Mucosa of stomach (tissue), 1 donor: Measurements from ENCODE around the gene RFTN1.

ENCODE experiments used
- H3K27me3 ChIP-seq: one replicate; pipeline ENCODE4 v1.7.0; 2013; ENCODE audit warnings: mild to moderate bottlenecking, low read length; ENCODE audit not compliant: control insufficient read depth, insufficient read depth
- H3K36me3 ChIP-seq: one replicate; pipeline ENCODE4 v1.7.0; 2013; ENCODE audit warnings: low read length; ENCODE audit not compliant: control insufficient read depth, insufficient read depth
- H3K4me1 ChIP-seq: one replicate; pipeline ENCODE4 v1.7.0; 2013; ENCODE audit warnings: mild to moderate bottlenecking, low read length; ENCODE audit not compliant: control insufficient read depth, insufficient read depth
- H3K4me3 ChIP-seq: one replicate; pipeline ENCODE4 v1.7.0; 2013; ENCODE audit warnings: low read length
- H3K9ac ChIP-seq: one replicate; pipeline ENCODE4 v1.7.0; 2013; ENCODE audit warnings: mild to moderate bottlenecking, low read length, moderate library complexity
- H3K9me3 ChIP-seq: one replicate; pipeline ENCODE4 v1.7.0; 2013; ENCODE audit warnings: mild to moderate bottlenecking, low read length, moderate library complexity; ENCODE audit not compliant: control insufficient read depth
- donor health status: Pancreatic carcinoma.

RFTN1 gene

DNA sequence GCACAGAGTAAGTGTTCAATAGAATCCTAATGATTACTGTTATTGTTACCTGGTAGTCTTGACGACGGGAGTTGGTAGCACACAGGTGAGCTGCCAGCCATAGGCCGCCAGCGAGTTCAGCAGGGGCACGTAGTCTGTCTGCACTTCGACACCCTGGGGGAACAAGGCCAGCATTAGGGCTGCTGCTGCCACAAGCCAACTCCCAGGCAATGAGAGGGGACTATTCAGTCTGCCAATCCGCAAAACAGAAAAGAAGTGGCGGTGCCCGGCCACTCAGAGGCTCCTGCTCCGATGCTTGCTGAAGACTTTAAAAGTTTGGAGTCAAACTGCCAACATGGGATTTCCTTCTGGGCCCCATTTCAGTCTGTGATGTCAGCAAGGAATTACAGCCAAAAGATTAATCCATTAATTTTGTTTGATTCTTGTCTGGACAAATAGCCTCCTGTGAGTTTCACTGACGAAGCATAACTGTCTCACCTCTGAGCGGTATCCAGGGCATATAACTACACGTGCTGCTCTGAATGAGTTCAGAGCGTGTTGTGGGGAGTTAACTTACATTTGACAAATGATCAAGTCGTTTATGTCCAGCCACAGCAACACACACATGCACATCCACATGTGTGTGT, 186.7 kb downstream of the RFTN1 start:
- no peaks in the 10 kb centered on the region for H3K4me1 ChIP-seq
- no peak overlapping the region for H3K9ac ChIP-seq
- H3K27me3 ChIP-seq, result no peaks in the 10 kb centered on the region
- no peaks in the 10 kb centered on the region for H3K9me3 ChIP-seq
- no peak overlapping the region for H3K4me3 ChIP-seq
- no peaks in the 10 kb centered on the region for H3K36me3 ChIP-seq

DNA sequence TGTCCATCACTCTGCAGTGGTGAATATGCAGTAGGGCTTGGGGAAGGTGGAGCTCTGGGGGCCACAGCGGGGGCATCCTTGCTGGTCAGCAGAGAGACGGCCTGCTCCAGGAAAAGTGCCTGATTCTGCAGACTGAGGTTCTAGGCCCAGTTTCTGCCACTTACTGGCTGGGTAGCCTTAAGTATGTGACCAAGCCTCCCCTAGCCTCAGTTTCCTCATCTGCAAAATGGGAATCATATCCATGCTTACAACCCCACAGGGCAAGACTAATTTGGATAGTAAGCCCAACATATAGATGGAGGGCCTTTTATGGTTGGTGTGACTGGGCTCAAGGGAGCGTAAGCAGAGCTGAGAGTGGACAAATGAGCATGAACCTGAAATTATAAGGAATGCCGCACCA, 187.6 kb downstream of the RFTN1 start:
- H3K9me3 ChIP-seq, result no peaks in the 10 kb centered on the region
- no peaks in the 10 kb centered on the region for H3K27me3 ChIP-seq
- H3K9ac ChIP-seq, result no peak overlapping the region
- no peaks in the 10 kb centered on the region for H3K36me3 ChIP-seq
- no peaks in the 10 kb centered on the region for H3K4me1 ChIP-seq
- no peak overlapping the region for H3K4me3 ChIP-seq

DNA sequence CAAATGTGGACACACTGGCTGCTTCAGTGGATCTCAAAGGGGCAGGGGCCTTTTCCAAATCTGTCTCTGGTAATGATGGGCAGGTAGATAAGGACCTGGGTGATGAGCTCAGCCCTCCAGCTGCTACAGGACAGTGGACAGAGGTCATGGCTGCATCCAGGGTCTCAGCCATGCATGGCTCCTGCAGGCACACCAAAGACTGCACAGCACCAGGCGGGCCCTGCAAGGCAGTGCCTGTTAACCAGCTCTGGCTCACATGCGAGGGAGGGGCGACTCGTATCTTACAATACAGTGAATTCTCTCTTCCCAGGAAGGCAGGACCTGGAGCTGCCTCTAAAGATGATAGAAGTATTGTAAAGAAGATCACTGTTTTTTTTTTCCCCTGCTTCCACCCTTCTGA, 189.8 kb downstream of the RFTN1 start:
- H3K27me3 ChIP-seq, result no peaks in the 10 kb centered on the region
- H3K9me3 ChIP-seq, result no peaks in the 10 kb centered on the region
- no peaks in the 10 kb centered on the region for H3K36me3 ChIP-seq
- H3K9ac ChIP-seq, result no peak overlapping the region
- H3K4me3 ChIP-seq, result no peak overlapping the region
- no peaks in the 10 kb centered on the region for H3K4me1 ChIP-seq

DNA sequence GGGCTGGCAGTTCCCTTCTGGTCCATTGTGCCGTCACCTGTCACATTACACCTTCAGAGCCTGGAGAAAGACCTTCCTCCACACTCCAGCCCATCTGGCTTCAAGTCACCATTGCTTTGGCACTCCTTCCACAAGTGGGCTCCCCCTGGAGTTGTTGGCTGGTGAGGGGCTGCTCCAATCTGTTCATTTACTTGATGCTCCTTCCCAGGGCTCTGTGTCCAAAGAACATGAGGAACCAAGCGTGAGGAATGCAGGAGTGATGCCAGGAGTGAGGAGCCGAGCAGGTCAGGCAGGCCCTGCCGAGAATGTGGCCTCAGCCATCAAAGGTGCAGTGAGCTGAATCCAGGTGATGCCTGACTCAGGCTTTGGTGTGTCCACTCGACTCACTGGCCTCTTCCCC, 191.3 kb downstream of the RFTN1 start:
- no peak overlapping the region for H3K4me3 ChIP-seq
- H3K36me3 ChIP-seq, result no peaks in the 10 kb centered on the region
- H3K9me3 ChIP-seq, result no peaks in the 10 kb centered on the region
- H3K9ac ChIP-seq, result no peak overlapping the region
- no peaks in the 10 kb centered on the region for H3K27me3 ChIP-seq
- no peaks in the 10 kb centered on the region for H3K4me1 ChIP-seq

DNA sequence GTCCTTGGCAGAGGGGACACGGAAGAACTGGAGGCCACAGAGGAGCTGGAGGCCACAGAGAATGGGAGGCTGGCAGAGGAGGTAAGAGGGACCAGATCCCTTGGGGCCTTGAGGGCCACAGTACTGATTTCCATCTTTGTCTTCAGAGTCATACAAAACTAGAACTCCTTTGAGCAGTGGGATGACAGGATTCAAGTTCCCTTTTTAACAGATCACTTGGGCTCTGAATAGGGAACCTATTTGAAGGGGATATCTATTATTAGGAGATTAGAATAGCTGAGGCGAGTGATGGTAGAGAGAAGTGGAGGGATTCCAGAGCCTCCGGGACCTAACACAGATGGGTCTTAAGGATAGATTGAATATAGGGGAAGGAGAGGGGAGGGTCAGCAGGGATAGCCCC, 192.8 kb downstream of the RFTN1 start:
- H3K9me3 ChIP-seq, result no peaks in the 10 kb centered on the region
- no peaks in the 10 kb centered on the region for H3K27me3 ChIP-seq
- H3K36me3 ChIP-seq, result no peaks in the 10 kb centered on the region
- H3K9ac ChIP-seq, result no peak overlapping the region
- no peak overlapping the region for H3K4me3 ChIP-seq
- H3K4me1 ChIP-seq, result no peaks in the 10 kb centered on the region

DNA sequence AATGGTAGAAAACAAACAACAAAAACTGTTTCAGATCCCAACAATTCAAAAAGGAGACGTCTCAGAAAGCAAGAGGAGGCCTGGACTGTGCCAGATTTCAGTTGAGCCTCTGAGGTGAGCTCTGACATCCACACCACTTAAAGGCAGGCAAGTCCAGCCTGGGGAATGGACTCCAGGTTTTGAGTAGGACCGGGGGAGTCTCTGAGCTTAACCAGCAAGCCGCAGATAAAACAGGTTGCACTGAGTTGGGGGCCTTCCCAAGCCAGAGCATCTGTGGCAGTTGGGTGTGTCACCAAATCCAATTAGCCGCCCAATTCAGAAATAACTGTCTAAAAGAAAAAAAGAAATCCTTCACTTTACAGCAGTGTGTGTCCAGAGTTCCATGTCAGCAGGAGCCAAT, 193.8 kb downstream of the RFTN1 start:
- Histone ChIP-seq H3K27me3 (no peaks in the 10 kb centered on the region), H3K9me3 (no peaks in the 10 kb centered on the region), H3K36me3 (no peaks in the 10 kb centered on the region), H3K4me3 (no peak overlapping the region), H3K4me1 (no peaks in the 10 kb centered on the region), H3K9ac (no peak overlapping the region)

DNA sequence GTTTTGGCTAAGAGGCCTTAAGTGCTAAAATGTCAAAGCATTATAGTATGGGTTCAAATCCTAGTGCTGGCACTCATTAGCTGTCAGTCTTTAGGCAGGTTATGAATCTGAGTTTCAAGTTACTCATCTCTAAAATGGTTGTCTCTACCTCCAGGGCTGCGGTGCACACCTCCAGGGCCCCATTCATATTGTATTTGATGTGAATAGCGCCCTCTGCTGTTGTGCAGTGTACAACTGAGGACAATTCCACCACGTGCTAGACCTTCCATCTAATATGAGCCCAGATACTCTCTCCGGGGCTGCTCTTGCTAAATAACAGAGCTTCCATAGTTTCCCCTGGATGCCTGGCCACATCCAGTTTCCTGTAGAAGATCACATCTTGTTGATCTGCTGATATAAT, 194.2 kb downstream of the RFTN1 start:
- no peaks in the 10 kb centered on the region for H3K9me3 ChIP-seq
- H3K9ac ChIP-seq, result no peak overlapping the region
- H3K36me3 ChIP-seq, result no peaks in the 10 kb centered on the region
- H3K4me1 ChIP-seq, result no peaks in the 10 kb centered on the region
- no peak overlapping the region for H3K4me3 ChIP-seq
- H3K27me3 ChIP-seq, result no peaks in the 10 kb centered on the region

DNA sequence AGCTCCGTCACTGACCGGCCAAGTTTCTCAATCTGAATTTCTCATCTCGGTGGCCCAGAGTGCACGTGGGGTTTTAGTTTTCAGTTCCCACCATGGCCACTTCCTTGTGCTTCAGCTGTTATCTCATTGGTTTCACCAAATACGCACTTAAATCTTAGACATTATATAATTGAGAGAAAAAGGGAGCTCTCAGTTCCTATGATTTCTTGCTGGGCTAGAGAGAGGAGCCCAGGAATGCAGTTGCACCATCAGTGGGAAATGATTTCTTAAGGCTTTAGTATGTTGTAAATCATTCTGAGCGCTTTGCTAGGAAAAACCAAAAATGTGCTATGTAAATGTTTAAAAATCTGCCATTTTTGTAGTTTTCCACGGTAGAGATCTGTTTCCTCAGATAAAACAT, 195.3 kb downstream of the RFTN1 start:
- no peaks in the 10 kb centered on the region for H3K36me3 ChIP-seq
- H3K4me3 ChIP-seq, result no peak overlapping the region
- H3K9me3 ChIP-seq, result no peaks in the 10 kb centered on the region
- no peaks in the 10 kb centered on the region for H3K4me1 ChIP-seq
- no peak overlapping the region for H3K9ac ChIP-seq
- H3K27me3 ChIP-seq, result no peaks in the 10 kb centered on the region

DNA sequence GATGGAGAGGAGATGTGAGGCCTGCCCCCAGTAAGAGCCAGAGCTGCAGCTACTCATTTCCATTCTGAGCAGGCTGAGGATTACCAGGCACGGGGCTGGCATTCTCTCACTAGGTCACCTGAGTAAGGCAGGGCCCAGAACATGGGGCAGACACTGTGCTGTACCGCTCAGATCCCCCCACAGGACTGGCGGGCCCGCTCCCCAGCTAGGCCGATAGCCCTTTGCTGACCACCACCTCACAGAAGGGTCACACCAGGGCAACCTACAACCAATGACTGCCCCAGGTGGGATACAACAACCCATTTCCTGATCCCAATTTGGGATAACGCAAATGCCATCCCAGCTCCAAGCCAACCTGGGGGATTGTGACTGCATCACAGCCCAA, 195.9 kb downstream of the RFTN1 start:
- Histone ChIP-seq H3K4me1 (no peaks in the 10 kb centered on the region), H3K9me3 (no peaks in the 10 kb centered on the region), H3K36me3 (no peaks in the 10 kb centered on the region), H3K4me3 (no peak overlapping the region), H3K9ac (no peak overlapping the region), H3K27me3 (no peaks in the 10 kb centered on the region)

DNA sequence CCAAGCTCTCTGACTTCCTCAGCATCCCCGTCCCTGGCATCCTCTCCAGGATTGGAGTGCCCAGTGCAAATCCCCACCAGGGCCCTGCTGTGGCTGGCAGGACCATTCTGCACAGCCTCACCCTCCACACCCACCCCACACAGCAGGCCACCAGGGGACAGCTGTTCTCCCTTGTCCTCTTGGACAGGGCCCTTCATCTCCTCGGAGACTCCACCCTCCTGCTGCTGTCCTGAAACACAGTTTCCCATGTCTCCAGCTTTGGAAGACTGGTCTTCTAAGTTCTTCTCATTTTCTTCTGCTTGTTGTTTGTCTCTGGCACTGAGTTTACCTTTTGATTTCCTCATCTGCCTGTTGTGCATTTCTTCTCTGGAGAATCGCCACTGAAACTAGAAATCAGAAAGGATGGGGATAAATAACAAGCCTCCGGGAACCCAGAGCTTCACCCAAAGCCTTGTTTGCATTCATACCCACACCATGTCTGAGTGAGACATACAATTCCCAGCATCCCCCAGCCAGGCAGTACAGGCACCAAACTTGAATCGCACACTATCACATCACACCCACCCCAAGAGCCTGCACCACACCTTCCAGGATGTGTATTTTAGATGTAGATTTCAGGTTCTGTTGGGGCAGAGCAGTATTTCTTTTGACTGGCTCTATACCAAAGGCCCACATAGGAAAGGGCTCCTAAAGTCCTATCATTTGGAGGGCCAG, 196.5 kb downstream of the RFTN1 start:
- Histone ChIP-seq H3K9me3 (no peaks in the 10 kb centered on the region), H3K27me3 (no peaks in the 10 kb centered on the region), H3K9ac (no peak overlapping the region), H3K4me1 (no peaks in the 10 kb centered on the region), H3K36me3 (no peaks in the 10 kb centered on the region), H3K4me3 (no peak overlapping the region)

DNA sequence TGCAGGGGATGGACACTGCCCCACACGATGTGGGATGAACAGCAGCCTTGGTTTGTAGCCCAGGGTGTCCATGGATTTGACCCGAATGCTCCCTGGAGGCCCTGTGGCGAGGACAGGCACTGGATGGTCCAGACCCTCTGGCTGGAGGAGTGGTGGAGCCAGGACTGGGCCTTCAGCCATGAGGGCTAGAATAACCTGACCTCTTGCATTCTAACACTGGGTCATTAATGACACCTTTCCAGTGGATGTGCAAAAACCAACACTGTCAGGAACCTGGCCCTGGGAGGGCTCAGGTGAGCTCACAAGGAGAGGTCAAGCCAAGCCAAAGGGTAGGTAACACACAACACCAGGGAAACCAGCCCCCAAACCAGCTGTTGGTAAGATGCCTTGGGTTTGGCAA, 197.1 kb downstream of the RFTN1 start:
- Histone ChIP-seq H3K36me3 (no peaks in the 10 kb centered on the region), H3K4me1 (no peaks in the 10 kb centered on the region), H3K4me3 (no peak overlapping the region), H3K9ac (no peak overlapping the region), H3K9me3 (no peaks in the 10 kb centered on the region), H3K27me3 (no peaks in the 10 kb centered on the region)

DNA sequence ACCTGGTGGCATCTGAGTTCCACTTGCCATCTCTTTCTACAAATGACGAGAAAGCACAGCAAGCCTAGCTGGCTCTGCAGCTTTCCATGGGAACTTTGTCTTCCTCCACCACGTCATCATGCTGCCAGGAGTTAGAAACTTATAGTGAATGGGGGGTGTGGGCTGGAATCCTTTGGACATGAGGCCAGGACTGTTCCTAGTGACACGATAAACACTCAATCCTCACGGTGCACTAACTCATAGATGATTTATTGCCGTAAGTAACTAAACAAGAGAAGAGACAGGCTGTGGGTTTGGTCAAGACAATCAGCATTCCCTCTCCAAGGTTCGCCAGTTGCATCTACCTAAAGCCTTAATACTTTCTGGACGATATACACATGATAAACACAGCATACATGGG, 197.9 kb downstream of the RFTN1 start:
- H3K4me1 ChIP-seq, result no peaks in the 10 kb centered on the region
- no peak overlapping the region for H3K4me3 ChIP-seq
- no peaks in the 10 kb centered on the region for H3K9me3 ChIP-seq
- H3K27me3 ChIP-seq, result no peaks in the 10 kb centered on the region
- no peaks in the 10 kb centered on the region for H3K36me3 ChIP-seq
- no peak overlapping the region for H3K9ac ChIP-seq
